Right lobe of liver (tissue), 4 donors: Measurements from ENCODE around the gene MREG.

Experiments used
- CTCF ChIP-seq, 4 donors: fragments of 200-600 bp in 3 of 4; fragments of 450-650 bp in 1 of 4; IDR thresholded peaks; one replicate each; pipeline versions ENCODE4 v1.5.1 to v1.8.0; 2016 to 2022; ENCODE audit warnings: antibody characterized with exemption in 4 of 4, mild to moderate bottlenecking in 2 of 4
- POLR2A ChIP-seq: fragments of 450-650 bp; IDR thresholded peaks from one replicate; pipeline ENCODE4 v1.6.1; 2017; ENCODE audit warnings: antibody characterized with exemption, mild to moderate bottlenecking
- donor health status: DM: no; HTN: no; CAD: no.
- donor health status: DM: no; HTN: no; CAD: no.
- donor health status: DM: no; HTN: yes; CAD: no.

- no peak for TF ChIP-seq CTCF (IDR thresholded peaks at IDR 0.05)
- TF ChIP-seq POLR2A, result no peak
Measured at GRCh38 chr2:216029416-216030129, 16.2 kb upstream of the MREG start.
